GM12878 (cell line): Measurements from ENCODE around the gene CDKL2. TPM values are rescaled to one million over a fixed set of nuclear protein-coding genes. Genes with fewer than 3 reads are reported as not detected.

Source experiments
- ATAC-seq: fragments of 200-7000 bp; cut with Tn5 transposase; 3 replicates; pipeline ENCODE4 v1.9.1; 2020; ENCODE audit warnings: mild to moderate bottlenecking, moderate library complexity
- BruUV-seq: library from RNA; stranded (reverse); fragments of 400-500 nt; replicated peaks from 2 replicates; lab custom pipeline; 2021; lab: Mats Ljungman, UMichigan
- CTCF ChIA-PET: fragments of 300-600 bp; sonication (Branson Sonifier 250); formaldehyde crosslinking; extraction: SDS; loops from one replicate; lab custom pipeline; 2021; ENCODE audit warnings: inconsistent platforms; lab: Yijun Ruan, JAX
- POLR2A ChIA-PET: fragments of 350-600 bp; formaldehyde crosslinking; extraction: SDS; loops from one replicate; lab custom pipeline; 2021; ENCODE audit warnings: inconsistent platforms; lab: Charles Lee
- RAD21 ChIA-PET: fragments of 300-600 bp; sonication (Branson Sonifier 250); formaldehyde crosslinking; loops from one replicate; lab custom pipeline; 2023; ENCODE audit warnings: antibody characterized with exemption; ENCODE audit not compliant: unreplicated experiment; lab: Charles Lee
- SMC1A ChIA-PET: fragments of 300-600 bp; sonication (Branson Sonifier 250); formaldehyde crosslinking; loops from one replicate; lab custom pipeline; 2023; ENCODE audit not compliant: unreplicated experiment, uncharacterized antibody; lab: Charles Lee
- DNase-seq: peaks from one replicate; pipeline ENCODE4 v3.0.0-alpha.2; 2011; ENCODE audit warnings: low read depth, low spot score
- FAIRE-seq: peaks from 3 replicates; lab custom pipeline; 2011; peaks lifted over from hg19 to GRCh38; lab: Jason Lieb, UNC
- H2AFZ ChIP-seq: 2 replicates; pipeline ENCODE4 v1.6.0; 2011; ENCODE audit warnings: low read depth, low read length, control low read depth; ENCODE audit not compliant: control insufficient read depth
- H3K27ac ChIP-seq: 2 replicates; pipeline ENCODE4 v1.5.1; 2011; ENCODE audit warnings: control low read depth; ENCODE audit not compliant: control insufficient read depth, insufficient read depth
- H3K27me3 ChIP-seq, 2 experiments: replicated peaks in 1 of 2; 2 replicates each; pipeline versions ENCODE4 v1.6.0 to v1.6.1; 2011; ENCODE audit warnings: low read length in 1 of 2; ENCODE audit not compliant: control insufficient read depth in 2 of 2, insufficient read depth in 2 of 2
- H3K36me3 ChIP-seq, 2 experiments: 2 replicates each; pipeline ENCODE4 v1.5.1; 2011; ENCODE audit warnings: low read length in 1 of 2; ENCODE audit not compliant: control insufficient read depth in 2 of 2, insufficient read depth in 2 of 2
- H3K4me1 ChIP-seq: 2 replicates; pipeline ENCODE4 v1.6.1; 2011; ENCODE audit warnings: mild to moderate bottlenecking, low read length, moderate library complexity, mixed read lengths; ENCODE audit not compliant: control insufficient read depth, insufficient read depth
- H3K4me2 ChIP-seq: 2 replicates; pipeline ENCODE4 v1.6.0; 2011; ENCODE audit warnings: control low read depth; ENCODE audit not compliant: control insufficient read depth, insufficient read depth
- H3K4me3 ChIP-seq: fragments of 200-600 bp; sonication (generic); 2 replicates; pipeline ENCODE4 v1.5.1; 2016
- H3K79me2 ChIP-seq: 2 replicates; pipeline ENCODE4 v1.6.0; 2011; ENCODE audit warnings: low read length; ENCODE audit not compliant: control insufficient read depth, insufficient read depth
- H3K9ac ChIP-seq: 2 replicates; pipeline ENCODE4 v1.8.0; 2011; ENCODE audit warnings: low read length, control low read depth, mixed read lengths; ENCODE audit not compliant: control insufficient read depth, insufficient read depth
- H3K9me3 ChIP-seq: replicated peaks from 3 replicates; pipeline ENCODE4 v1.5.1; 2011; ENCODE audit warnings: mild to moderate bottlenecking, low read length; ENCODE audit not compliant: control insufficient read depth, insufficient read depth
- H4K20me1 ChIP-seq: 2 replicates; pipeline ENCODE4 v1.6.0; 2011; ENCODE audit not compliant: control insufficient read depth, insufficient read depth
- PKNOX1 ChIP-seq: fragments of 450-650 bp; IDR thresholded peaks from 2 replicates; pipeline ENCODE4 v1.6.1; 2016; ENCODE audit warnings: mild to moderate bottlenecking
- SREBF2 ChIP-seq: IDR thresholded peaks from 2 replicates; pipeline ENCODE4 v1.6.1; 2012; ENCODE audit warnings: mild to moderate bottlenecking, low read length
- TCF12 ChIP-seq: IDR thresholded peaks from 2 replicates; pipeline ENCODE4 v1.6.1; 2011; ENCODE audit warnings: low read depth, mild to moderate bottlenecking, low read length
- YY1 ChIP-seq: IDR thresholded peaks from 2 replicates; pipeline ENCODE4 v1.6.1; 2011; ENCODE audit warnings: low read depth, mild to moderate bottlenecking, low read length
- WGBS: methylation state at CpG from one replicate; pipeline ENCODE4 v1.1.6; 2016; ENCODE audit warnings: low lambda C conversion rate; ENCODE audit not compliant: insufficient replicate concordance, insufficient coverage; ENCODE audit errors: missing lambda C conversion rate; 5-methylcytosine and 5-hydroxymethylcytosine counted together
- in situ Hi-C: fragments of 300-500 bp; cut with MboI; formaldehyde crosslinking; loops from 9 replicates; pipeline ENCODE4 v1.14.3; 2018; ENCODE audit warnings: mixed read lengths
- intact Hi-C: fragments of 100-400 bp; cut with micrococcal nuclease; formaldehyde crosslinking; loops from one replicate; pipeline ENCODE4 v1.14.2; 2022; ENCODE audit not compliant: unreplicated experiment
- polyA plus RNA-seq, 11 experiments: library from polyadenylated mRNA; depleted of rRNA in 4 of 11; unstranded in 6 of 11; stranded (reverse) in 5 of 11; fragments of >200 nt; fragmentation: Nextera tagmentation in 4 of 11; fragmentation: Illumina TruSeq in 1 of 11; extraction: Ambion mirVana in 4 of 11; extraction: Trizol in 1 of 11; gene quantifications; 1 replicate in 1 of 11; 2 replicates in 10 of 11; pipeline versions ENCODE4 v1.2.1 to v1.2.3, GENCODE V29; 2011 to 2016; ENCODE audit warnings: inconsistent platforms in 2 of 11, missing spikeins in 2 of 11, low read depth in 1 of 11
- total RNA-seq, 4 experiments: library from RNA; depleted of rRNA in 3 of 4; stranded (reverse); fragments of >200 nt in 3 of 4; fragmentation: Illumina TruSeq in 1 of 4; extraction: Trizol in 1 of 4; gene quantifications; 2 replicates each; pipeline versions ENCODE4 v1.2.1 to v1.2.3, GENCODE V29; 2013 to 2021
- TF ChIP-seq, protein P1 (sequence below): fragments of 150-350 bp; IDR thresholded peaks from 2 replicates; pipeline ENCODE4 v1.6.1; 2016; ENCODE audit warnings: low read depth, low read length

The CDKL2 gene
- total and polyA plus RNA-seq, 10 of the 15 experiments (the other 5 are each of a cell fraction or from before 2014, with no cell fraction given), result 0.05 to 0.24 (median 0.06) TPM; not detected in 7

DNA sequence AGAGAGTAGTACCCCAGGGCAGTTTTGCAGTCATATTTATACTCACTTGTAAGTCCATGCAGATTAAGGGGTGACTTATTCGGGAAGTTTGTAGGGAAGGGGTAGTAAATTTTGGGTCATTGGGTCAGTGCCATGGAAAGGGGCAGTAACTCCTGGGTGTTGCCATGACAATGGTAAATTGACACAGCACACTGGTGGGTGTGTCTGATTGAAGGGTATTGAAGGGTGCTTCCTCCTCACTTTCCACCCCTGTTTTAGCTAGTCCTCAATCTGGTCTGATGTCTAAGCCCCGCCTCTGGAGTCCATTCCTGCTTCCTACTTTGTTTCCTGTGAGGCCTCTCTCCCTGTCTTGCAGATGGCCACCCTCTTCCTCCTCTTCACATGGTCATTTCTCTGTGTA, 62.6 kb downstream of the CDKL2 start:
- POLR2A ChIA-PET, result no interaction called here

More for the DNA sequence above, 62.6 kb downstream of the CDKL2 start:
- intact Hi-C loops, result no loop called here
- H2AFZ ChIP-seq, result no peak overlapping the region; the same call in 1 of the 2 replicates
- ChIA-PET RAD21 (no interaction called here), CTCF (no interaction called here), SMC1A (interaction anchor here (0.8 to 1.5 kb wide), 3 partner anchors 10 to 695 kb away, joined by 3 read pairs; no protein-coding TSS in a partner anchor)
- H3K4me2 ChIP-seq, result no peak overlapping the region
- no peaks in the 10 kb centered on the region for H3K9me3 ChIP-seq
- H3K4me3 ChIP-seq, result no peak overlapping the region
- H3K36me3 ChIP-seq, result no peaks in the 10 kb centered on the region
- H3K27ac ChIP-seq, result no peak overlapping the region
- no peak for TF ChIP-seq PKNOX1
- TF ChIP-seq TCF12, result no peak
- TF ChIP-seq YY1, result no peak
- no peak for TF ChIP-seq SREBF2
- TF ChIP-seq, protein P1, sequence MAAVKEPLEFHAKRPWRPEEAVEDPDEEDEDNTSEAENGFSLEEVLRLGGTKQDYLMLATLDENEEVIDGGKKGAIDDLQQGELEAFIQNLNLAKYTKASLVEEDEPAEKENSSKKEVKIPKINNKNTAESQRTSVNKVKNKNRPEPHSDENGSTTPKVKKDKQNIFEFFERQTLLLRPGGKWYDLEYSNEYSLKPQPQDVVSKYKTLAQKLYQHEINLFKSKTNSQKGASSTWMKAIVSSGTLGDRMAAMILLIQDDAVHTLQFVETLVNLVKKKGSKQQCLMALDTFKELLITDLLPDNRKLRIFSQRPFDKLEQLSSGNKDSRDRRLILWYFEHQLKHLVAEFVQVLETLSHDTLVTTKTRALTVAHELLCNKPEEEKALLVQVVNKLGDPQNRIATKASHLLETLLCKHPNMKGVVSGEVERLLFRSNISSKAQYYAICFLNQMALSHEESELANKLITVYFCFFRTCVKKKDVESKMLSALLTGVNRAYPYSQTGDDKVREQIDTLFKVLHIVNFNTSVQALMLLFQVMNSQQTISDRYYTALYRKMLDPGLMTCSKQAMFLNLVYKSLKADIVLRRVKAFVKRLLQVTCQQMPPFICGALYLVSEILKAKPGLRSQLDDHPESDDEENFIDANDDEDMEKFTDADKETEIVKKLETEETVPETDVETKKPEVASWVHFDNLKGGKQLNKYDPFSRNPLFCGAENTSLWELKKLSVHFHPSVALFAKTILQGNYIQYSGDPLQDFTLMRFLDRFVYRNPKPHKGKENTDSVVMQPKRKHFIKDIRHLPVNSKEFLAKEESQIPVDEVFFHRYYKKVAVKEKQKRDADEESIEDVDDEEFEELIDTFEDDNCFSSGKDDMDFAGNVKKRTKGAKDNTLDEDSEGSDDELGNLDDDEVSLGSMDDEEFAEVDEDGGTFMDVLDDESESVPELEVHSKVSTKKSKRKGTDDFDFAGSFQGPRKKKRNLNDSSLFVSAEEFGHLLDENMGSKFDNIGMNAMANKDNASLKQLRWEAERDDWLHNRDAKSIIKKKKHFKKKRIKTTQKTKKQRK, result no peak
- TF ChIP-seq, all 136 proteins: peak for 0
- Histone ChIP-seq H3K79me2 (no peaks in the 10 kb centered on the region), H4K20me1 (no peaks in the 10 kb centered on the region), H3K4me1 (no peaks in the 10 kb centered on the region), H3K9ac (no peak overlapping the region), H3K27me3 (no peaks in the 10 kb centered on the region; a peak in 1 of 4 replicates)
- ATAC-seq (no peak), DNase-seq (no peak), FAIRE-seq (no peak)
- in situ Hi-C loops, result no loop called here
- WGBS, result 8% methylated on average over 2 of the region's 2 CpGs
- no TSS peak for BruUV-seq
